ENCODE results near the gene C19orf81. TPM values are rescaled to one million over a fixed set of nuclear protein-coding genes. Genes with fewer than 3 reads are reported as not detected.

Gene C19orf81
- total and polyA plus RNA-seq, 2 of the 13 experiments (the other 11 are each of a cell fraction or from before 2014, with no cell fraction given) = not detected

GRCh38 chr19:50696094-50696483 is 46.8 kb downstream of the C19orf81 start (continued):
- TF ChIP-seq ZNF446 (CRISPR knock-in tag; IDR thresholded peaks at IDR 0.05) (no peak), ZMAT5 (CRISPR knock-in tag; IDR thresholded peaks at IDR 0.05; ENCODE audit: borderline replicate concordance, low read depth) (no peak), TGIF2 (CRISPR knock-in tag; IDR thresholded peaks at IDR 0.05) (no peak), ZNF3 (CRISPR knock-in tag; IDR thresholded peaks at IDR 0.05) (no peak)

GRCh38 chr19:50697414-50698124 is 48.3 kb downstream of the C19orf81 start:
- no peak for TF ChIP-seq ATF3 (CRISPR knock-in tag; IDR thresholded peaks at IDR 0.05)
- no peak for TF ChIP-seq ZNF460 (CRISPR knock-in tag; IDR thresholded peaks at IDR 0.05; ENCODE audit: borderline replicate concordance)
- TF ChIP-seq PBX3 (CRISPR knock-in tag; IDR thresholded peaks at IDR 0.05; ENCODE audit: borderline replicate concordance) = no peak
- no peak for TF ChIP-seq ZNF143 (CRISPR knock-in tag; IDR thresholded peaks at IDR 0.05)
- TF ChIP-seq DMTF1 (CRISPR knock-in tag; IDR thresholded peaks at IDR 0.05) = no peak
- TF ChIP-seq U2AF1 (optimal IDR thresholded peaks at IDR 0.05; ENCODE audit: low read depth, low read length) = no peak
- TF ChIP-seq NR1H2 (CRISPR knock-in tag; IDR thresholded peaks at IDR 0.05; ENCODE audit: borderline replicate concordance, low read depth) = no peak
- TF ChIP-seq ZNF597 (CRISPR knock-in tag; IDR thresholded peaks at IDR 0.05) = no peak
- TF ChIP-seq XBP1 (CRISPR knock-in tag; IDR thresholded peaks at IDR 0.05) = no peak
- TF ChIP-seq HMGA1 (CRISPR knock-in tag; conservative IDR thresholded peaks at IDR 0.05) = no peak
- no peak for TF ChIP-seq NAIF1 (CRISPR knock-in tag; IDR thresholded peaks at IDR 0.05; ENCODE audit: borderline replicate concordance)
- TF ChIP-seq RELA (CRISPR knock-in tag; IDR thresholded peaks at IDR 0.05) = no peak
- no peak for TF ChIP-seq HNRNPL (IDR thresholded peaks at IDR 0.05; ENCODE audit: low read depth, low read length)
- TF ChIP-seq CERS6 (CRISPR knock-in tag; IDR thresholded peaks at IDR 0.05) = no peak
- H3K4me2 ChIP-seq (ENCODE audit: low read depth, low read length) = no peak overlapping the region
- no peak overlapping the region for H3K9ac ChIP-seq (ENCODE audit: insufficient read depth, low read depth, low read length)
- 33% methylated on average over 12 of the region's 13 CpGs for WGBS (ENCODE audit: low lambda C conversion rate)
- in situ Hi-C loops (cut with HindIII; ENCODE audit: extremely low pct_ligation_motif_present, low pct_unique_long_range_greater_than_20kb) (no loop called here), intact Hi-C loops (cut with micrococcal nuclease; ENCODE audit: unreplicated experiment) (no loop called here)
- no TSS peak for BruUV-seq (replicated peaks)
- no peak overlapping the region for H2AFZ ChIP-seq (ENCODE audit: low read length)
- H3K9me3 ChIP-seq (ENCODE audit: low read length) = no peaks in the 10 kb centered on the region
- ChIA-PET CTCF (ENCODE audit: low intra/inter-chr PET ratio, low total read pairs) (no interaction called here), POLR2A (no interaction called here)
- H3K79me2 ChIP-seq (ENCODE audit: insufficient read depth, low read length) = no peaks in the 10 kb centered on the region
- FAIRE-seq = no peak
- no peak overlapping the region for H3K4me3 ChIP-seq (replicated peaks in 1 of 3; ENCODE audit: insufficient read depth in 1 of 3, low read depth in 2 of 3, low read length in 3 of 3)
- no peaks in the 10 kb centered on the region for H4K20me1 ChIP-seq (ENCODE audit: insufficient read depth, low read length)
- no peak overlapping the region for H3K27ac ChIP-seq (ENCODE audit: extremely low read length, insufficient read depth, low read length)
- peaks cover 4 to 15% of the 10 kb centered on the region in 2 experiments; a peak in 4 of 5 replicates for H3K27me3 ChIP-seq (ENCODE audit: control insufficient read depth in 1 of 2, insufficient read depth in 2 of 2, low read length in 2 of 2)
- no peaks in the 10 kb centered on the region for H3K4me1 ChIP-seq (ENCODE audit: insufficient read depth, low read length)
- ATAC-seq = no peak
- no peak for DNase-seq (ENCODE audit: low spot score)
- H3K36me3 ChIP-seq (replicated peaks in 1 of 2; ENCODE audit: control insufficient read depth in 1 of 2, insufficient read depth in 2 of 2, low read length in 2 of 2) = no peaks in the 10 kb centered on the region

Data from HepG2 (cell line).